Fibroblast of the aortic adventitia (primary cell): ENCODE data around the gene VPS8. TPM values are rescaled to one million over a fixed set of nuclear protein-coding genes. Genes with fewer than 3 reads are reported as not detected.

Experiments
- DNase-seq: peaks from one replicate; pipeline ENCODE4 v3.0.0-alpha.2; 2010; ENCODE audit warnings: low read depth
- H3K4me3 ChIP-seq: 2 replicates; pipeline ENCODE4 v1.5.1; 2011; ENCODE audit warnings: low read depth, mild to moderate bottlenecking, control low read depth, low read length, moderate library complexity
- CTCF ChIP-seq: IDR thresholded peaks from 2 replicates; pipeline ENCODE4 v1.5.1; 2011; ENCODE audit warnings: mild to moderate bottlenecking, low read length, control low read depth, inconsistent platforms; ENCODE audit not compliant: insufficient read depth
- total RNA-seq: library from RNA; depleted of rRNA; stranded (reverse); fragments of >200 nt; gene quantifications from 2 replicates; pipeline ENCODE4 v1.2.3, GENCODE V29; 2012; ENCODE audit warnings: low replicate concordance

Gene VPS8
- total RNA-seq, 1 donor: 56.6 TPM

- DNase-seq: no peak
- TF ChIP-seq CTCF: no peak
- H3K4me3 ChIP-seq: no peak overlapping the region
Observed at GRCh38 chr3:185029086-185029485, 217.1 kb downstream of the VPS8 start.

GRCh38 chr3:185030399-185030798 is 218.4 kb downstream of the VPS8 start:
- TF ChIP-seq CTCF: no peak
- H3K4me3 ChIP-seq: no peak overlapping the region
- DNase-seq: no peak

- H3K4me3 ChIP-seq: no peak overlapping the region
- DNase-seq: no peak
- no peak for TF ChIP-seq CTCF
Observed at GRCh38 chr3:185030951-185031350, 219.0 kb downstream of the VPS8 start.

- TF ChIP-seq CTCF: no peak
- no peak overlapping the region for H3K4me3 ChIP-seq
- no peak for DNase-seq
Observed at GRCh38 chr3:185037801-185038200, 225.8 kb downstream of the VPS8 start.

- no peak for DNase-seq
- H3K4me3 ChIP-seq: no peak overlapping the region
- TF ChIP-seq CTCF: no peak
Observed at GRCh38 chr3:185040425-185040824, 228.5 kb downstream of the VPS8 start.

- TF ChIP-seq CTCF: no peak
- H3K4me3 ChIP-seq: no peak overlapping the region
- no peak for DNase-seq
Observed at GRCh38 chr3:185041540-185041939, 229.6 kb downstream of the VPS8 start.

- no peak for DNase-seq
- H3K4me3 ChIP-seq: no peak overlapping the region
- TF ChIP-seq CTCF: no peak
Observed at GRCh38 chr3:185042312-185043050, 230.5 kb downstream of the VPS8 start.
